Skeletal muscle tissue (tissue), 5 donors: ENCODE data around the gene ITIH1. TPM values are rescaled to one million over a fixed set of nuclear protein-coding genes. Genes with fewer than 3 reads are reported as not detected.

Experiments
- H3K27ac ChIP-seq: one replicate; pipeline ENCODE4 v1.7.0; 2013; ENCODE audit warnings: mild to moderate bottlenecking, low read depth, low read length, inconsistent platforms
- H3K27me3 ChIP-seq, 3 donors: one replicate each; pipeline ENCODE4 v1.7.0; 2013; ENCODE audit warnings: low read length in 3 of 3; ENCODE audit not compliant: control insufficient read depth in 3 of 3, insufficient read depth in 3 of 3
- H3K36me3 ChIP-seq, 3 donors: one replicate each; pipeline ENCODE4 v1.7.0; 2013; ENCODE audit warnings: low read length in 3 of 3; ENCODE audit not compliant: control insufficient read depth in 3 of 3, insufficient read depth in 3 of 3
- H3K4me1 ChIP-seq, 3 donors: one replicate each; pipeline ENCODE4 v1.7.0; 2013; ENCODE audit warnings: low read length in 3 of 3, mild to moderate bottlenecking in 3 of 3; ENCODE audit not compliant: control insufficient read depth in 3 of 3, insufficient read depth in 3 of 3
- H3K4me3 ChIP-seq, 3 donors: one replicate each; pipeline ENCODE4 v1.7.0; 2013; ENCODE audit warnings: low read length in 3 of 3
- H3K9ac ChIP-seq, 3 donors: one replicate each; pipeline ENCODE4 v1.7.0; 2013; ENCODE audit warnings: low read length in 3 of 3, mild to moderate bottlenecking in 3 of 3, moderate library complexity in 2 of 3, low read depth in 1 of 3
- H3K9me3 ChIP-seq, 3 donors: one replicate each; pipeline ENCODE4 v1.7.0; 2013; ENCODE audit warnings: low read length in 3 of 3; ENCODE audit not compliant: control insufficient read depth in 3 of 3
- small RNA-seq: library from RNA; depleted of rRNA; stranded (forward); fragments of <200 nt; gene quantifications from one replicate; pipeline ENCODE3, GENCODE V24; 2014
- total RNA-seq: library from RNA; depleted of rRNA; stranded (reverse); fragments of >200 nt; gene quantifications from one replicate; pipeline ENCODE4 v1.2.3, GENCODE V29; 2014
- donor health status: Osteomylitis.

ITIH1 gene
- total RNA-seq, 1 donor from 2014 or later = under 0.01 TPM

DNA sequence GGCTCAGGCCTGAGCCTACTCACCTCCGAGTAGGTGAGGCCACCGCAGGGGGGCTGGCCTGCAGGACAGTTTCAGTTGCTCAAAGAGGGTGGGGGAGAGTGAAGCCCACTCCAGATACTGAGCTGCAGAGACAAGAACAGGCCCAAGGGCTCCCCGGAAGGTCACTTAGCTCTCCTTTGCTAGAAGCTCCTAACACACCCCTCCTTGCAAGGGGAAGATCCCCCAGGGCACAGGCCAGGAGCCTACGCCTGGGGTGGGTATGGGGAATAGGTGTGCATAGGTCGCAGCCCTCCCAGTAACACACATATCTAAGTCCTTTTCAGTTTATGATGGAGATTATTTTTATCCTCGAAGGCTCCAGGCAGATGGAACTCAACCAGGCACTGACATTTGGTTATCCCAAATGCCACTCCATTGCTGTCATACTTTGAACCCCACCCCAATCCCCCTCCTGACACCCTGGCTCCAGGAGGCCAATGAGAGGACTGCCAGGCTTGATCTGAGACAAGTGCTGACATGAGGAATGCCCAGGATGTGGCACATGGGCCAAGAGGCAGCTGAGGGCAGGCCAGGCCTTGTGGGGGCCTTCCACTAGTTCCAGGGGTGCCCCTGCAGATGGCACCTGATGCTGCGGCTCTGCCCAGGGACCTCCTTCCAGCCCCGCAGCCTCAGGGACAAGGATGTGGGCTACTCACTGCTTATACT lies 58.5 kb downstream of the ITIH1 start:
- H3K36me3 ChIP-seq = peaks cover 20 to 33% (median 24%) of the 10 kb centered on the region in 3 donors
- no peaks in the 10 kb centered on the region for H3K27me3 ChIP-seq
- peak overlapping the region; percentile 78 to 96 (median 95) for H3K4me3 ChIP-seq
- H3K4me1 ChIP-seq = peaks cover 75 to 96% (median 81%) of the 10 kb centered on the region in 3 donors
- peak overlapping the region; percentile 95 for H3K27ac ChIP-seq
- no peaks in the 10 kb centered on the region for H3K9me3 ChIP-seq
- H3K9ac ChIP-seq = peak overlapping the region; percentile 71 to 99 (median 88)

GRCh38 chr3:52836471-52836845 lies 59.1 kb downstream of the ITIH1 start:
- Histone ChIP-seq H3K4me3 (peak overlapping the region; percentile 25 to 64 (median 48)), H3K36me3 (peaks cover 21 to 35% (median 27%) of the 10 kb centered on the region in 3 donors), H3K9ac (peak overlapping the region; percentile 63 to 82 (median 67)), H3K9me3 (no peaks in the 10 kb centered on the region), H3K27me3 (no peaks in the 10 kb centered on the region), H3K27ac (peak overlapping the region; percentile 95), H3K4me1 (peaks cover 75 to 96% (median 81%) of the 10 kb centered on the region in 3 donors)

DNA sequence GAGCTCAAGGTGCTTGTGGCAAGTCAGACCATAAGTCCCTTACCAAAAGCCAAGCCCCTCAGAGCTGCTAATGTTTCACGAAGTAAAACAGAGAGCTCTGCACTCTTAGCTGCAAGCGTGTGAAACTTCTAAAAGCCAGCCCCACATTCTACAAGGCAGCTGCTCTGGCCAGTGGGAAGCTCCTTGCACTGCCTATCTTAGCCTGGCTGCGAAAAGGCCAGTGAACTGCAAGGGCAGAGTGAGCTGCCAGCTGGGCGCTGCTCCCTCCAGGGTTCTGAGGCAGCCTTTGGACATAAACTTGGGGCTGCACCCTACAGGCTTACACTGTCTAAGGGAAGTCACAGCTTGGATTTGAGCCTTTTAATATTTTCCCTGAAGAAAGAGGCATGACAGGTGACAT lies 59.6 kb downstream of the ITIH1 start:
- Histone ChIP-seq H3K4me1 (peaks cover 75 to 96% (median 81%) of the 10 kb centered on the region in 3 donors), H3K27ac (peak overlapping the region; percentile 95), H3K9me3 (no peaks in the 10 kb centered on the region), H3K27me3 (no peaks in the 10 kb centered on the region), H3K4me3 (peak overlapping the region; percentile 25 to 46 (median 38)), H3K9ac (peak overlapping the region in 2 of 3 donors; percentile 63 to 82), H3K36me3 (peaks cover 21 to 35% (median 30%) of the 10 kb centered on the region in 3 donors)

GRCh38 chr3:52838561-52839267 lies 61.3 kb downstream of the ITIH1 start:
- no peak overlapping the region for H3K4me3 ChIP-seq
- H3K9me3 ChIP-seq = no peaks in the 10 kb centered on the region
- H3K27me3 ChIP-seq = no peaks in the 10 kb centered on the region
- H3K4me1 ChIP-seq = peaks cover 79 to 96% (median 84%) of the 10 kb centered on the region in 3 donors
- H3K9ac ChIP-seq = peak overlapping the region in 2 of 3 donors; percentile 58 to 82
- peaks cover 9 to 25% (median 23%) of the 10 kb centered on the region in 3 donors for H3K36me3 ChIP-seq
- H3K27ac ChIP-seq = peak overlapping the region; percentile 95

DNA sequence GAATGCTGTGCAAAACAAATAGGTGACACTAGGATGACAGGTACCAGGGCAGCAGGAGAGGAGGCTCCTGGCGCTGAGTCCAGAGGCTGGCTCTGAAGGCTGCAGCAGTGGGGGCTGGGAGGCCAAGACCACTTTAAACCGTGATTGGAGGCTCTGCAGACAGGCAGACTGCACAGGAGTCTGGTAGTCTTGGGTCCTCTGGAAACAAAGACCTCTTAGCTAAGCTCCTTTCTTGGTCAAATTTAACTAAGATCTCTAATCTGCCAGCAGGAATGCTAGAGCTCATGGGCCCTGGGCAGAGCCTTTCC lies 61.8 kb downstream of the ITIH1 start:
- H3K27ac ChIP-seq = peak overlapping the region; percentile 95
- H3K9me3 ChIP-seq = no peaks in the 10 kb centered on the region
- no peaks in the 10 kb centered on the region for H3K27me3 ChIP-seq
- H3K9ac ChIP-seq = peak overlapping the region in 1 of 3 donors; percentile 82
- H3K4me1 ChIP-seq = peaks cover 84 to 96% (median 89%) of the 10 kb centered on the region in 3 donors
- H3K4me3 ChIP-seq = peak overlapping the region in 1 of 3 donors; percentile 41
- peaks cover 4 to 20% (median 20%) of the 10 kb centered on the region in 3 donors for H3K36me3 ChIP-seq

GRCh38 chr3:52839892-52840545 lies 62.6 kb downstream of the ITIH1 start:
- peaks cover 89 to 98% (median 96%) of the 10 kb centered on the region in 3 donors for H3K4me1 ChIP-seq
- H3K36me3 ChIP-seq = peaks cover 2 to 17% (median 17%) of the 10 kb centered on the region in 3 donors
- peak overlapping the region; percentile 97 for H3K27ac ChIP-seq
- H3K4me3 ChIP-seq = peak overlapping the region; percentile 40 to 92 (median 65)
- H3K9me3 ChIP-seq = no peaks in the 10 kb centered on the region
- H3K9ac ChIP-seq = peak overlapping the region in 2 of 3 donors; percentile 59 to 99
- H3K27me3 ChIP-seq = no peaks in the 10 kb centered on the region

DNA sequence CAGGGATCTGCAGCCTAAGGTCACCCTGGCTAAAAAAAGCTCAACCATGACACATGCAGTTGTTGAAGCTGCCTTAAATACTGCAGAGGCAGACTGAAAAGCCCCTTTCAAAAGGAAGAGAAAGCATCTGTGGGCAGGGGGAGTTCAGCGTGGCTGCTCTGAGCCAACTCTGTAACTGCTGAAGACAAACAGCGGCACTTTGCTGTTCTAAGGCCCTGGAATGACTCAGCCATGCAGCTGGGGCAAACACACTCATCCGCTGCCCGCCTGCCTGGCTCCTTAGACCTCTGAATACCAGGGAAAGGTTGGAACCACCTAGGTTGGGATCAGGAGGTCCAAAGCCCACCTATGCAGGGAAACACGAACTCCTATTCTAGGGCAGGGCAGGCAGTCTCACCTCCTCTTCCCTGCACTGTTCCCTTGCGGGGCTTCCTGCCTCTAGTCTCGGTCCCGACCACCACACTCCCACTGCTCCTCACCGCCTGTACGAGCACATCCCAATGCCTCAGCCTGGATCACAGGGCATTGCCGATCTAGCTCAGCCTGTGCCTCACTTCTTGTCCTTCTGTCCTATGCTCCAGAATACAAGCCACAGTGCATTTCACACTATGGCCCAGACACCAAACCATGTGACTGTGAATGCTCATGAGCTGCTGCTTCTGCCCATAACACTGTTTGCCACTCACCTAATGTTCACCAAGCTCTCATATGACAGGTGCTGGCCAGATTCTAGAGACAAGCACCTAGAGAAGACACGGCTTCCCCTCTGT lies 64.0 kb downstream of the ITIH1 start:
- Histone ChIP-seq H3K36me3 (peaks cover 2 to 17% (median 17%) of the 10 kb centered on the region in 3 donors), H3K9me3 (no peaks in the 10 kb centered on the region), H3K9ac (peak overlapping the region; percentile 76 to 99 (median 87)), H3K4me1 (peaks cover 88 to 97% (median 96%) of the 10 kb centered on the region in 3 donors), H3K27me3 (no peaks in the 10 kb centered on the region), H3K27ac (peak overlapping the region; percentile 97), H3K4me3 (peak overlapping the region; percentile 55 to 92 (median 65))

Small RNAs within 50 kb of the gene (small RNA-seq; reads per million reads assigned to genes)
- not detected for gene AC006254.2
- gene MUSTN1 = not detected

Other genes starting within 250 kb of the ITIH1 start
- gene NT5DC2, start 243.7 kb upstream of the ITIH1 start, total RNA-seq = 20.9 TPM
- 1.0 TPM for gene UQCC5, start 241.0 kb upstream of the ITIH1 start, total RNA-seq
- gene PBRM1, start 91.7 kb upstream of the ITIH1 start, total RNA-seq = 62.6 TPM
- 45.4 TPM for gene GNL3, start 91.6 kb upstream of the ITIH1 start, total RNA-seq
- gene GLT8D1, start 71.8 kb upstream of the ITIH1 start, total RNA-seq = 61.1 TPM
- gene SPCS1, start 71.5 kb upstream of the ITIH1 start, total RNA-seq = 43.3 TPM
- 11.5 TPM for gene NEK4, start 6.7 kb upstream of the ITIH1 start, total RNA-seq
- 2.1 TPM for gene ITIH3, start 17.2 kb downstream of the ITIH1 start, total RNA-seq
- gene ITIH4, start 53.1 kb downstream of the ITIH1 start, total RNA-seq = 4.2 TPM
- 35.5 TPM for gene MUSTN1, start 57.4 kb downstream of the ITIH1 start, total RNA-seq
- gene STIMATE, start 119.9 kb downstream of the ITIH1 start, total RNA-seq = 8.9 TPM